WTC11 (cell line): ENCODE data around the gene GAB2.

ENCODE experiments used
- CBFB ChIP-seq: sonication (generic); formaldehyde crosslinking; IDR thresholded peaks from 2 replicates; pipeline ENCODE4 v1.8.1; 2022; ENCODE audit warnings: mild to moderate bottlenecking, low read depth, missing genetic modification reagents
- GRHL2 ChIP-seq: fragments of 250-450 bp; sonication (Bioruptor Pico); IDR thresholded peaks from 2 replicates; pipeline ENCODE4 v1.8.0; 2022; ENCODE audit warnings: mild to moderate bottlenecking, moderate library complexity; ENCODE audit not compliant: insufficient replicate concordance, severe bottlenecking
- NFYB ChIP-seq: sonication (generic); formaldehyde crosslinking; conservative IDR thresholded peaks from 2 replicates; pipeline ENCODE4 v1.8.0; 2022; ENCODE audit warnings: low read depth, missing genetic modification reagents
- NR3C1 ChIP-seq: sonication (generic); formaldehyde crosslinking; conservative IDR thresholded peaks from 2 replicates; pipeline ENCODE4 v1.8.1; 2023; ENCODE audit warnings: low read depth, mild to moderate bottlenecking, missing genetic modification reagents
- TF ChIP-seq, protein P1 (sequence below): sonication (generic); formaldehyde crosslinking; IDR thresholded peaks from 2 replicates; pipeline ENCODE4 v1.8.1; 2022; ENCODE audit warnings: low read depth, mild to moderate bottlenecking, moderate library complexity, missing genetic modification reagents, borderline replicate concordance
- TF ChIP-seq, protein P2 (sequence below): fragments of 200-600 bp; IDR thresholded peaks from 2 replicates; pipeline ENCODE4 v1.8.0; 2022; ENCODE audit warnings: antibody characterized with exemption
- TF ChIP-seq, protein P3 (sequence below): sonication (generic); formaldehyde crosslinking; IDR thresholded peaks from 2 replicates; pipeline ENCODE4 v1.8.1; 2022; ENCODE audit warnings: low read depth, missing genetic modification reagents, borderline replicate concordance
- TF ChIP-seq, protein P4 (sequence below): sonication (generic); formaldehyde crosslinking; IDR thresholded peaks from 2 replicates; pipeline ENCODE4 v1.8.0; 2022; ENCODE audit warnings: mild to moderate bottlenecking, missing genetic modification reagents
- TF ChIP-seq, protein P5 (sequence below): sonication (generic); formaldehyde crosslinking; IDR thresholded peaks from 2 replicates; pipeline ENCODE4 v1.8.0; 2022; ENCODE audit warnings: mild to moderate bottlenecking, missing genetic modification reagents
- TF ChIP-seq, protein P6 (sequence below): sonication (generic); formaldehyde crosslinking; conservative IDR thresholded peaks from 2 replicates; pipeline ENCODE4 v1.8.1; 2022; ENCODE audit warnings: mild to moderate bottlenecking, missing genetic modification reagents
- TF ChIP-seq, protein P7 (sequence below): sonication (generic); formaldehyde crosslinking; IDR thresholded peaks from 2 replicates; pipeline ENCODE4 v1.8.0; 2023; ENCODE audit warnings: mild to moderate bottlenecking, missing genetic modification reagents

DNA sequence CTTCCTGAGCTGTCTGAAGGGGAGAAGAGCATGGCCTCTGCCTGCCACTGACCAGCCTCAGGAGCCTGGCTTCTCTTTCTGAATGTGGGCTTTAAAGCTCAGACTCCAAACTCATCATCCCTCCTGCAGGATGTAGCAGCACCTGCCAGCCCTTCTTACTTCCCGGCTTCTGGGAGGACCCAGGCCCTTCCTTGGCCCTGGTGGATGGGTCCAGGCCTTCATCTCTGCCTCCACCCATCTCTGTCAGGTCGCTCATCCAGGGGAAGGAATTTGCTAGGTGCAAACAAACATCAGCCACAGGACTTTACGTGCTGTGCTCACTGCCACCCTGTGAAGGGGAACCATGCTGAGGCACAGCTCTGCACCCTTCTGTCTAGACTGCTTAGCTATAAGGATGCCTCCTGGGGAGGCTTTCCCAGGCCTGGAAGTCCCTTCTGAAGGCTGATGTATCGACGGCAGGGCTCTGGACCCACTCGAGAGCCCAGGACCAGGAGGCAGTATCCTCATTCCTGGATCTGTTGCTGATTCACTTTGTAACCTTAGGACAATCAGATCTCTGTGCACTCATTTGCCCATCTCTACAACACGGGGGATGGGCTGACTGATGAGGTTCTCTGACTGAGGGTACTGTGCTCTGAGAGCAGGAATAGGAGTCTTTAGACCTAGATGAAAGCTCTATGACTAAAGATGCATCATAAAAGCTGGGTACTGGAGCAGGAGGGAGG is 198.0 kb downstream of the GAB2 start:
- TF ChIP-seq CBFB (CRISPR knock-in tag) (no peak), NR3C1 (CRISPR knock-in tag) (no peak), GRHL2 (no peak), NFYB (no peak)
- TF ChIP-seq, protein P1, sequence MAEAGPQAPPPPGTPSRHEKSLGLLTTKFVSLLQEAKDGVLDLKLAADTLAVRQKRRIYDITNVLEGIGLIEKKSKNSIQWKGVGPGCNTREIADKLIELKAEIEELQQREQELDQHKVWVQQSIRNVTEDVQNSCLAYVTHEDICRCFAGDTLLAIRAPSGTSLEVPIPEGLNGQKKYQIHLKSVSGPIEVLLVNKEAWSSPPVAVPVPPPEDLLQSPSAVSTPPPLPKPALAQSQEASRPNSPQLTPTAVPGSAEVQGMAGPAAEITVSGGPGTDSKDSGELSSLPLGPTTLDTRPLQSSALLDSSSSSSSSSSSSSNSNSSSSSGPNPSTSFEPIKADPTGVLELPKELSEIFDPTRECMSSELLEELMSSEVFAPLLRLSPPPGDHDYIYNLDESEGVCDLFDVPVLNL (CRISPR knock-in tag): no peak
- TF ChIP-seq, protein P2, sequence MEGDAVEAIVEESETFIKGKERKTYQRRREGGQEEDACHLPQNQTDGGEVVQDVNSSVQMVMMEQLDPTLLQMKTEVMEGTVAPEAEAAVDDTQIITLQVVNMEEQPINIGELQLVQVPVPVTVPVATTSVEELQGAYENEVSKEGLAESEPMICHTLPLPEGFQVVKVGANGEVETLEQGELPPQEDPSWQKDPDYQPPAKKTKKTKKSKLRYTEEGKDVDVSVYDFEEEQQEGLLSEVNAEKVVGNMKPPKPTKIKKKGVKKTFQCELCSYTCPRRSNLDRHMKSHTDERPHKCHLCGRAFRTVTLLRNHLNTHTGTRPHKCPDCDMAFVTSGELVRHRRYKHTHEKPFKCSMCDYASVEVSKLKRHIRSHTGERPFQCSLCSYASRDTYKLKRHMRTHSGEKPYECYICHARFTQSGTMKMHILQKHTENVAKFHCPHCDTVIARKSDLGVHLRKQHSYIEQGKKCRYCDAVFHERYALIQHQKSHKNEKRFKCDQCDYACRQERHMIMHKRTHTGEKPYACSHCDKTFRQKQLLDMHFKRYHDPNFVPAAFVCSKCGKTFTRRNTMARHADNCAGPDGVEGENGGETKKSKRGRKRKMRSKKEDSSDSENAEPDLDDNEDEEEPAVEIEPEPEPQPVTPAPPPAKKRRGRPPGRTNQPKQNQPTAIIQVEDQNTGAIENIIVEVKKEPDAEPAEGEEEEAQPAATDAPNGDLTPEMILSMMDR: no peak
- TF ChIP-seq, protein P3, sequence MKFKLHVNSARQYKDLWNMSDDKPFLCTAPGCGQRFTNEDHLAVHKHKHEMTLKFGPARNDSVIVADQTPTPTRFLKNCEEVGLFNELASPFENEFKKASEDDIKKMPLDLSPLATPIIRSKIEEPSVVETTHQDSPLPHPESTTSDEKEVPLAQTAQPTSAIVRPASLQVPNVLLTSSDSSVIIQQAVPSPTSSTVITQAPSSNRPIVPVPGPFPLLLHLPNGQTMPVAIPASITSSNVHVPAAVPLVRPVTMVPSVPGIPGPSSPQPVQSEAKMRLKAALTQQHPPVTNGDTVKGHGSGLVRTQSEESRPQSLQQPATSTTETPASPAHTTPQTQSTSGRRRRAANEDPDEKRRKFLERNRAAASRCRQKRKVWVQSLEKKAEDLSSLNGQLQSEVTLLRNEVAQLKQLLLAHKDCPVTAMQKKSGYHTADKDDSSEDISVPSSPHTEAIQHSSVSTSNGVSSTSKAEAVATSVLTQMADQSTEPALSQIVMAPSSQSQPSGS: no peak
- TF ChIP-seq, protein P4, sequence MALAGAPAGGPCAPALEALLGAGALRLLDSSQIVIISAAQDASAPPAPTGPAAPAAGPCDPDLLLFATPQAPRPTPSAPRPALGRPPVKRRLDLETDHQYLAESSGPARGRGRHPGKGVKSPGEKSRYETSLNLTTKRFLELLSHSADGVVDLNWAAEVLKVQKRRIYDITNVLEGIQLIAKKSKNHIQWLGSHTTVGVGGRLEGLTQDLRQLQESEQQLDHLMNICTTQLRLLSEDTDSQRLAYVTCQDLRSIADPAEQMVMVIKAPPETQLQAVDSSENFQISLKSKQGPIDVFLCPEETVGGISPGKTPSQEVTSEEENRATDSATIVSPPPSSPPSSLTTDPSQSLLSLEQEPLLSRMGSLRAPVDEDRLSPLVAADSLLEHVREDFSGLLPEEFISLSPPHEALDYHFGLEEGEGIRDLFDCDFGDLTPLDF (CRISPR knock-in tag): no peak
- TF ChIP-seq, protein P5, sequence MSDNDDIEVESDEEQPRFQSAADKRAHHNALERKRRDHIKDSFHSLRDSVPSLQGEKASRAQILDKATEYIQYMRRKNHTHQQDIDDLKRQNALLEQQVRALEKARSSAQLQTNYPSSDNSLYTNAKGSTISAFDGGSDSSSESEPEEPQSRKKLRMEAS (CRISPR knock-in tag): no peak
- TF ChIP-seq, protein P6, sequence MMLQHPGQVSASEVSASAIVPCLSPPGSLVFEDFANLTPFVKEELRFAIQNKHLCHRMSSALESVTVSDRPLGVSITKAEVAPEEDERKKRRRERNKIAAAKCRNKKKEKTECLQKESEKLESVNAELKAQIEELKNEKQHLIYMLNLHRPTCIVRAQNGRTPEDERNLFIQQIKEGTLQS: no peak
- TF ChIP-seq, protein P7, sequence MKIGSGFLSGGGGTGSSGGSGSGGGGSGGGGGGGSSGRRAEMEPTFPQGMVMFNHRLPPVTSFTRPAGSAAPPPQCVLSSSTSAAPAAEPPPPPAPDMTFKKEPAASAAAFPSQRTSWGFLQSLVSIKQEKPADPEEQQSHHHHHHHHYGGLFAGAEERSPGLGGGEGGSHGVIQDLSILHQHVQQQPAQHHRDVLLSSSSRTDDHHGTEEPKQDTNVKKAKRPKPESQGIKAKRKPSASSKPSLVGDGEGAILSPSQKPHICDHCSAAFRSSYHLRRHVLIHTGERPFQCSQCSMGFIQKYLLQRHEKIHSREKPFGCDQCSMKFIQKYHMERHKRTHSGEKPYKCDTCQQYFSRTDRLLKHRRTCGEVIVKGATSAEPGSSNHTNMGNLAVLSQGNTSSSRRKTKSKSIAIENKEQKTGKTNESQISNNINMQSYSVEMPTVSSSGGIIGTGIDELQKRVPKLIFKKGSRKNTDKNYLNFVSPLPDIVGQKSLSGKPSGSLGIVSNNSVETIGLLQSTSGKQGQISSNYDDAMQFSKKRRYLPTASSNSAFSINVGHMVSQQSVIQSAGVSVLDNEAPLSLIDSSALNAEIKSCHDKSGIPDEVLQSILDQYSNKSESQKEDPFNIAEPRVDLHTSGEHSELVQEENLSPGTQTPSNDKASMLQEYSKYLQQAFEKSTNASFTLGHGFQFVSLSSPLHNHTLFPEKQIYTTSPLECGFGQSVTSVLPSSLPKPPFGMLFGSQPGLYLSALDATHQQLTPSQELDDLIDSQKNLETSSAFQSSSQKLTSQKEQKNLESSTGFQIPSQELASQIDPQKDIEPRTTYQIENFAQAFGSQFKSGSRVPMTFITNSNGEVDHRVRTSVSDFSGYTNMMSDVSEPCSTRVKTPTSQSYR (CRISPR knock-in tag): no peak
